ENCODE data around the gene PLPP7.
"Not testable (repeated sequence)": the region's sequence is repeated elsewhere in the genome, so short reads cannot be mapped to it uniquely, and the experiment has no call there.

PLPP7 gene

GRCh38 chr9:131335368-131335755, 45.8 kb downstream of the PLPP7 start:
- DNase-seq = no peak

- no peak for DNase-seq
These were observed 47.8 kb downstream of the PLPP7 start for GRCh38 chr9:131337131-131337848.

- not testable (repeated sequence) for DNase-seq
These were observed 49.7 kb downstream of the PLPP7 start for GRCh38 chr9:131339212-131339611.

GRCh38 chr9:131344931-131345535, 55.5 kb downstream of the PLPP7 start:
- not testable (repeated sequence) for DNase-seq

DNA sequence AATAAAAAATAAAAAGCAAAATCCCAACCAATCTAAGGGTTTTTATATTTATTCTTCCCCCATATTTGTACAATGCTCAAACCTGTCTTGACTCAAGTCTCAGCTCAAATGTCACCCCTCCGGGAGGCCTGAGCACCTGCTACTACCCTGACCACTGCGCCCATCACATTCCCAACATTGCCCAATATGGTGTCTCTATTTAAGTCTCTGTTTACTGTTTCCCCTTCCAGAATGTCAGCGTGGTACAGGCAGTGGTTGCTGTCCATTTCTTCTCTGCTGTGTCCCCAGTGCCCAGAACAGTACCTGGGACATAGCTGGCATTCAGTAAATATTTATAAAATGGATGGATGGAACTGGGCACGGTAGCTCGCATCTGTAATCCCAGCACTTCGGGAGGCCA, 57.0 kb downstream of the PLPP7 start:
- DNase-seq = no peak

DNA sequence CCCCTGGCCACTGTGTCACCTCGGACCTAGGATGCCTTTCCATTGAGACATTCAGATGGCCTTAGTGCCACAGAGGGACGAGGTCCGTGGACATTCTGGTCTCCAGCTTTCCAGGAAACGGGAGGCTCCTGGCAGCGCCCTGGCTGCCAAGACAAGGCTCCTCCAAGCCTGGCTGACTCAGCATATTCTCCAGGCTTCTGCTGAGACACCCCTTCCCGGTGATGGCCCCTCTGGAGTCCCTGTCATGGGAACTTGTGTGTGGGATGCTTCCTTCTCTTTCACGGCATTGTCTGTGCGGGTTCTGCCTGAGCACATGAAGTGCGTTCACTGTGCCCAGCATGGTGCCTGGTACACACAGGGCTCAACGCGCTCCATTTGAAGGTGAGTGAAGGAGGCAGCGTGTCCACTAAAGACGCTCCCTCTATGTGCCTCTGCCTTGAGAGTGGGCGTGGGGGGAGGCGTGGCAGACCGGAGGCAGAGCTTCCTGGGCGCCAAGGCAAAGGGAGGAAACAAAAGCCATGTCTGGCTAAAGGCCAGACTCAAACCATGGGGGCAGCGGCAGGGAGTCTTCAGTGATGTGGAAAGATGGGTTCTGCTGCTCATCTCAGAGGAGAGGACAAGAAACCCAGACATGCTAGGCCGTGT, 58.0 kb downstream of the PLPP7 start:
- no peak for DNase-seq

DNA sequence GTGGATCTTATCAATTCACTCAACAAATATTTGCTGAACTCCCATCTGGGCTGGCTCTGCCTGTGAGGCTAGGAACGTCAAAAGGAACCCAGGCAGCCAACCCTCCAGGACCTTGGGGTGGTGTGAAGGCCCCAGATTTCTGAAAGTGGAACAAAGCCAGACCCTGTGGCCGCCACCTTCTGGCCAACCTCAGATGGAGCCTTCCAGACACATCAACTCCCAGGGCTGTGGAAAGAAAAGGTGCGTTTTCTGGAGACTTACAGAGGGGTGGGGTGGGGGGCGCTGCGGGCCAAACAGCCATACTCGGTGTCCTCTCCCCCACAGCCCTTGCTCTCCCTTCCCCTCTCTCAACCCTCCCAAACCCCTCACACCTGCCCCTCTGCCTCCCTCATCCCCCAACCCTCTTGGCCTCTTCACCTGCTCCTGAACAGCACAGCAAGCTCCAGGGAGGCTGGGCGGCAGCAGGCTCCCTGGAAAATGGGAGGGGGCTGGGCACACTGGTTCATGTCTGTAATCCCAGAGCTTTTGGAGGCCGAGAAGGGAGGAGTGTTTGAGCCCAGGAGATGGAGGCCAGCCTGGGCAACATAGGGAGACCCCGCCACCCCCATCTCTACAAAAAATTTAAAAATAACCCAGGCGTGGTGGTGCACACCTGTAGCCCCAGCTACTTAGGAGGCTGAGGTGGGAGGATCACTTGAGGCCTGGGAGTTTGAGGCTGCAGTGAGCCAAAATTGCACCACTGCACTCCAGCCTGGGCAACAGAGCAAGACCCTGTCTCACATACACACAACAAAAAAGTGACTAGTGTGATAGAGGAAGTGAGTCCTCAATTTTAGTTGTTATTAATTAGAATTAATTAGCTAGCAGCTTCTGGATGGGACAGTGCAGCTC, 59.4 kb downstream of the PLPP7 start:
- no peak for DNase-seq

DNA sequence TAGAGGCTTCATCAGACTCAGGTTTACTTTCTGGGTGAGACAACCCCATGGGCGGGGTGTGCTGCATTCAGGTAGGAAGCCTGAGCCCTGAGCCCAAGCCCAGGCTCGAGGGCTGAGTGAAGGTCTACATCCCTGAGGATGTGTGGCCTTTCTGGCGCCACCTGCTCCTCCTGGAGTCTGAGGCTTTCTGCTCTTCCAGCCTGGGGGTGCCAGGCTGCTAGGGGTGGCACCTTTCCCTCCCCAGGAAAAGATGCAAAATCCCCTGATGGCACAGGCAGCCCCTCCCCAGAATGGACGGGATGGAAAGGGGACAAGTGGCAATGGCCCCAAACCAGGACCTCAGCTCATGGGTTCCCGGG, 60.0 kb downstream of the PLPP7 start:
- DNase-seq = no peak

GRCh38 chr9:131349881-131350563, 60.5 kb downstream of the PLPP7 start:
- DNase-seq = peak; percentile 94

- peak; percentile 68 for DNase-seq
These were observed 67.0 kb downstream of the PLPP7 start for GRCh38 chr9:131356479-131356878.

DNA sequence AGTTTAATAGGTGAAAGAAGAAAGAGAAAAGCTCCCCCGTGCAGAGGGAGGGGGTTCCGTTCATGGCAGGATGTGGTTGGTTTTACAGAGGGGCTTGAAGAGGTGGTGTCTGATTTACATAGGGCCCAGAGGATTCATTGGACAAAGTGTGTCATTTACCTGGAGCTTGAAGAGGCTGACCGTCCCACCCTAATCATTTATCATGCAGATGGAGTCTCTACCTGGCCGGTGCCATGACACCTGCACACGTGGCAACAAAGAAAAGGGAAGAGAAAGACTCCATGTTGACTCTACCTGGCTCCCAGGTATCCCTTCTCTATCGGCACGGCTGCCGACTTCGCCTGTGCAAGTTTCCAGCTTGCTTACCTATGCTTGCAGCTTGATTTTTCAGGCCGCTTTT, 69.0 kb downstream of the PLPP7 start:
- no peak for DNase-seq

Data from hematopoietic multipotent progenitor cell treated with erythropoietin and hydrocortisone succinate and interleukin-3 and kit ligand, for 4 days (in vitro differentiated cells).